GM12875 (cell line): Measurements from ENCODE around the gene VTI1A.

Experiments
- H3K4me3 ChIP-seq: one replicate; pipeline ENCODE4 v1.5.1; 2011; ENCODE audit warnings: low read depth, low read length, control low read depth
- TF ChIP-seq, protein P1 (sequence below): IDR thresholded peaks from 2 replicates; pipeline ENCODE4 v1.5.1; 2011; ENCODE audit warnings: low read depth, mild to moderate bottlenecking, control low read depth, inconsistent platforms, low read length, moderate library complexity, borderline replicate concordance; ENCODE audit not compliant: insufficient read depth

Gene VTI1A

DNA sequence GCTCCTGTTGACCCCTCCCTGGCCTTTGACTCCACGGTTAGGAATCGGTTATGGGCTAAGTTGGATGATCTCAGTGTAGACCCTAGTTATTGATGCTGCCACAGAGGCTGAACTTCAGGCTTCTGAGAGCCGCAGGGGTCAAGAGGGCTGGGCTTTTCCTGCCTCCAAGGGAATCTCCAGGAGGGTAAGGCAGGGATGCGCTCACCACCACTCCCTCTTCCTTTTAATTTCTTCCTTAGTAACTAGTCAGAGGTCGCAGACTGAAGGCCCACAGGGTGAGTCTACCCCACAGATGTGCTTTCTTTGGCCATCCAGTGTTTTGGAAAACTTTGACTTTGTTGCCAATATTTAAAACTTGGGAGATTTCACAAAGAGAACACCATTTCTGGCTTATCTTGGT, 352.0 kb downstream of the VTI1A start:
- TF ChIP-seq, protein P1, sequence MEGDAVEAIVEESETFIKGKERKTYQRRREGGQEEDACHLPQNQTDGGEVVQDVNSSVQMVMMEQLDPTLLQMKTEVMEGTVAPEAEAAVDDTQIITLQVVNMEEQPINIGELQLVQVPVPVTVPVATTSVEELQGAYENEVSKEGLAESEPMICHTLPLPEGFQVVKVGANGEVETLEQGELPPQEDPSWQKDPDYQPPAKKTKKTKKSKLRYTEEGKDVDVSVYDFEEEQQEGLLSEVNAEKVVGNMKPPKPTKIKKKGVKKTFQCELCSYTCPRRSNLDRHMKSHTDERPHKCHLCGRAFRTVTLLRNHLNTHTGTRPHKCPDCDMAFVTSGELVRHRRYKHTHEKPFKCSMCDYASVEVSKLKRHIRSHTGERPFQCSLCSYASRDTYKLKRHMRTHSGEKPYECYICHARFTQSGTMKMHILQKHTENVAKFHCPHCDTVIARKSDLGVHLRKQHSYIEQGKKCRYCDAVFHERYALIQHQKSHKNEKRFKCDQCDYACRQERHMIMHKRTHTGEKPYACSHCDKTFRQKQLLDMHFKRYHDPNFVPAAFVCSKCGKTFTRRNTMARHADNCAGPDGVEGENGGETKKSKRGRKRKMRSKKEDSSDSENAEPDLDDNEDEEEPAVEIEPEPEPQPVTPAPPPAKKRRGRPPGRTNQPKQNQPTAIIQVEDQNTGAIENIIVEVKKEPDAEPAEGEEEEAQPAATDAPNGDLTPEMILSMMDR, result no peak
- no peak overlapping the region for H3K4me3 ChIP-seq

DNA sequence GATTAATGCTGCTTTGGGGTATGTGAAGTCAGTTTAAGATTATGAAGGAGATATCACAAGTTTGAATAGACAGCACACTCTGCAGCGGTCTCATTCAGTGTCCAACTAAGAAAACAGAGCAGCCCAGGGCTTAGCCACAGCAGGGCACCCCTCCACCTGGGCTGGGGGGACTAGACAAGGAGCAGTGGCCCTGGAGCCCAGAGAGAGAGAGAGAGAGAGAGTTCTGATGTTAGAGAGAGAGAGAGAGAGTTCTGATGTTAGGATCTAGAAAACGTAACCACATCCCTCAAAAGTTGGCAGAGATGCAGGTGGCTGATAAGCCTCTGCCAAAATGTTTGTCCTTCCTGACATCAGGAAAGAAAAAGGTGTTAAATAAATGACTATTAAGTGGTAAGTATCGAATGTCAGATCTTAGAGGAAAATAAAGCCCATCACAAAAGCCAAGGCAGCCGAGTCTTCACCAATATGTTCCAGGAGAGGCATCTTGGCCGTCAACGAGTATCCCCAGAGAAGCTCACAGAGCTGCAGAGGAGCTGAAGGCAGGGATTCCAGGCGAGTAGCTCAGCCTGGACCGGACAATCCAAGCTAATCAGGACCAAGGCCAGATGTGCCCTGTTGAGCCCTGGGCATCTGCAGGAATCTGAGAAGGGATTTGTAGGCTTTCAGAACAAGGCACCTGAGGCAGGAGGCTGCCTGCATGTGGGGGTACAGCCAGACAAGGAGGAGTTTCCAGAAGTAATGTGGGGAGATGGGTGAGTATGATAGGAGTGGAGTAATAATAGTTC, 352.9 kb downstream of the VTI1A start:
- TF ChIP-seq, protein P1, result no peak
- no peak overlapping the region for H3K4me3 ChIP-seq

DNA sequence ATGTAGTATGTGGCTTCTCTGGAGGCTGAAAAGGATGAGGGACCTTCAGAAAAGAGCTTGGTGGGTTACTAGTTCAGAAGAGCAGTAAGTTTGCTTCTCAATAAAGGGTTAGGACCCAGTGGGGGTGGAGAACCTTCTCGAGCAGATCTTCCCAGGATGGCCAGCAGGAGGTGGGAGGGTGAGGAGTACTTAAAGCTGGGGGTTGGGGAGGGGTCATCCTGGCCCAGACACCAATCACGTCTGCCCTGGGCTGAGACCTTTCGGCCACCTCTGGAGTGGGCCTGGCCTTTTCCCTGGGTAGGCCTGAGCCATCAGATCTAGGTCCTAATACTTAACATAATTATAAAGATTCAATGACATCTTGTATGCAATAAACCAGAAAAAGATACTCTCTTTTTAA, 354.0 kb downstream of the VTI1A start:
- TF ChIP-seq, protein P1, result no peak
- H3K4me3 ChIP-seq, result no peak overlapping the region

DNA sequence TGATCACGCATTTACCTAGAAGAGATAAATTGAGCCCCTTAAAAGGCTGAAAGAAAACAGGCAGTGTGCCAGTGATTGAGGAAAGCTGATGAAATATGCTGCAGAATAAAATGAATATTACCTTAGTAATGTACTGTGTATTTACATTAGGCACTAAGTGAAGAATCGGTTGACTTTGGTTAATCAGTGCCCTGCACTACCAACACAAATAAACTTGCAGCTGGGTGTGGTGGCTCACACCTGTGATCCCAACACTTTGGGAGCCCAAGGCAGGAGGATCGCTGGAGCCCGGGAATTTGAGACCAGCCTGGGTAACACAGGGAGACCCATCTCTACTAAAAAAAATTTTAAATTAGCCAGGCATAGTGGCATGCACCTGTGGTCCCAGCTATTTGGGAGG, 354.7 kb downstream of the VTI1A start:
- TF ChIP-seq, protein P1, result no peak
- H3K4me3 ChIP-seq, result no peak overlapping the region

DNA sequence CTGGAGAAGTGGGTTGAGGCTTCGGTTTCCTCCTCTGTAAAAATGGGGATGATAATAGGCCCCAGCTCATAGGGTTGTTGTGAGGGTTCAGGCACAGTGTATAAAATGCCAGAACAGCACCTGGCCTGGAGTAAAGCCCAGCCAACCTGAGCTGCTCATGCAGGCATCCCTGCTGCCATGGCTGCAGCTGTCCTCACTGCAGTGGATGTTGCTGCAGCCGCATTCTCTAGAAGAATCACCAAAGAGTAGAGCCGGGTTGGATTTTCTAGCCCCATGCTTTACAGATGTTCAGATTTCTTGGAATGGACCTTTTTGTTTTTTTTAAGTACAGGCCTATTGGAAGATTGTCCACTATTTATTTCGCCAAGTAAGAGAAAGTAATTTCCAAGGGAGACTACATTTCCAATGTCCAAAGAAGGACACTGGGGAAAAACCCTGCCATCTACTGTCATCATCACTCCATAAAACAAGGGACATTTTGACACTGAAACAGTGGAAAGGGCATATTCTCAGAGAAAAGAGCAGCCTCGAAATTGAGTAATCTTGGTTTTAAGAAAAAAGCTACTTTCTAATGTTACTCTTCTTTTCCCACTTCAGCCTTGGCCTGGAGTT, 355.5 kb downstream of the VTI1A start:
- no peak overlapping the region for H3K4me3 ChIP-seq
- TF ChIP-seq, protein P1, result no peak

DNA sequence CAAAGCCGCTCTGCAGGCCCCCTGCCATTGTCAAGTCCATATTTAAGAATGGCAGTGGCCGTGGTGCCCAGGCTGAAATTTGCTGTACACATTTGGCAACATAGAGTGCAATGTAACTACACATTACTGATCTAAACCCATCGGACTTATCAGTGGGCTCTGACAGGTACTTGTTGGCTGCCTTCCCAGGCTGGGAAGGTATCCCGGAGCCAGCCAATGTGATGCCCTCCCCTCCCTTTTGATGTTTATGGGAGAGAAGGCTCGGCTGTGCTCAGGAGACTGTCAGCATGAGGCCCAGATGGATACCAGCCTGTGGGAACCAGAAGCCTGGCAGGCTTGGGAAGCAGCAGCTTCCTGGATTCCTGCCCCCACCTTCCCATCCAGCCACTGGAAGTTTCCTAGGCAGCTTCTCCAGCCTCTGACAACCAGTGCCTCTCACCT, 357.0 kb downstream of the VTI1A start:
- no peak overlapping the region for H3K4me3 ChIP-seq
- TF ChIP-seq, protein P1, result no peak

DNA sequence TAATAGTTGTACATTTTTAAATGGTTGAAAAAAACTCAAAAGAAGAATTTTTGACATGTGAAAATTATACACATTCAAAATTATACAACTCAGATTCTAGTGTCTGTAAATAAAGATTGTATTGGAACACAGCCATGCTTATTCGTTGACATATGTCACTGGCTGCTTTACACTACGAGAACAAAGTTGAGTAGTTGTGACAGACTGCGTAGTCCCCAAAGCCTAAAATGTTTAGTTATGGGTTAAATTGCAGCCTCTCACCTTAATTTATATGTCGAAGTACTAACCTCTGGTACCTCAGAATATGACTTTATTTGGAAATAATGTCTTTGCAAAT, 358.2 kb downstream of the VTI1A start:
- H3K4me3 ChIP-seq, result no peak overlapping the region
- TF ChIP-seq, protein P1, result no peak
